SK-N-SH treated with all-trans-retinoic acid at 6 μM for 48 hours (cell line): ENCODE data around the gene SLF1.

ENCODE experiments used
- ARNTL ChIP-seq: fragments of 450-650 bp; formaldehyde crosslinking; IDR thresholded peaks from 2 replicates; pipeline ENCODE4 v1.5.0; 2020; ENCODE audit warnings: low read depth, mild to moderate bottlenecking, moderate library complexity, borderline replicate concordance
- BACH2 ChIP-seq: fragments of 250-450 bp; sonication (Bioruptor Pico); IDR thresholded peaks from 2 replicates; pipeline ENCODE4 v1.9.0; 2021; ENCODE audit warnings: mild to moderate bottlenecking, borderline replicate concordance
- ESRRG ChIP-seq: fragments of 250-450 bp; sonication (Bioruptor Pico); IDR thresholded peaks from 2 replicates; pipeline ENCODE4 v1.6.1; 2021; ENCODE audit warnings: mild to moderate bottlenecking
- ISL1 ChIP-seq: fragments of 250-450 bp; sonication (Bioruptor Pico); IDR thresholded peaks from 2 replicates; pipeline ENCODE4 v2.1.2; 2022; ENCODE audit warnings: mild to moderate bottlenecking, moderate library complexity
- PPARA ChIP-seq: fragments of 250-450 bp; sonication (Bioruptor Pico); IDR thresholded peaks from 2 replicates; pipeline ENCODE4 v1.5.0; 2020; ENCODE audit warnings: mild to moderate bottlenecking, borderline replicate concordance
- ZFP30 ChIP-seq: fragments of 450-650 bp; formaldehyde crosslinking; IDR thresholded peaks from 2 replicates; pipeline ENCODE4 v1.5.0; 2022; ENCODE audit warnings: mild to moderate bottlenecking, moderate library complexity
- ZNF8 ChIP-seq: fragments of 450-650 bp; formaldehyde crosslinking; IDR thresholded peaks from 2 replicates; pipeline ENCODE4 v1.5.0; 2020; ENCODE audit warnings: mild to moderate bottlenecking, moderate library complexity
- TF ChIP-seq, protein P1 (sequence below): fragments of 250-450 bp; sonication (Bioruptor Pico); IDR thresholded peaks from 2 replicates; pipeline ENCODE4 v1.8.0; 2020; ENCODE audit warnings: mild to moderate bottlenecking, moderate library complexity, borderline replicate concordance
- TF ChIP-seq, protein P2 (sequence below): fragments of 250-450 bp; sonication (Bioruptor Pico); IDR thresholded peaks from 2 replicates; pipeline ENCODE4 v1.5.1; 2021; ENCODE audit warnings: mild to moderate bottlenecking, moderate library complexity

DNA sequence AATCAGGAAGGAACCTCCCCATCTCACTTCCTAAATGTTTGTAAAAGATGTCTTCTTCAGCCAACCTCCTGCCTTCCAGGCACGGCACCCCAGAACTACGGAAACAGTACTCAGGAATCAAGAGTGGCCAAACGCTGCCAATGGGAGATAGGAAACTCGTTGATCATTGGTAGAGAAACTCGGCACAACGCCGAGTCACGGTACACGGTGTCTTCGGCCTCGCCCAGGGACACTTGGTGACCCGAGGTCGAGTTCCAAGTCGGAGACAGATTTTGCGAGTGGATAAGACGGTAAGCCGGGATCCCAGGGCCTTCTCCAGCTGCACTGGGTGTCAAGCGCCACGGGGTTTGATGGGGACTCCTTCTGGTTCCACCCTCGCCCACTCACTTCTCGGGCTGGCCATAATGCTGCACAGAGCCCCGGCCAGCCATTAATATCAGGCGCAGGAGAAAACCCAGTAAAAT lies 408 bp upstream of the SLF1 start:
- TF ChIP-seq BACH2 = no peak
- TF ChIP-seq PPARA (CRISPR knock-in tag) = no peak
- TF ChIP-seq, protein P1, sequence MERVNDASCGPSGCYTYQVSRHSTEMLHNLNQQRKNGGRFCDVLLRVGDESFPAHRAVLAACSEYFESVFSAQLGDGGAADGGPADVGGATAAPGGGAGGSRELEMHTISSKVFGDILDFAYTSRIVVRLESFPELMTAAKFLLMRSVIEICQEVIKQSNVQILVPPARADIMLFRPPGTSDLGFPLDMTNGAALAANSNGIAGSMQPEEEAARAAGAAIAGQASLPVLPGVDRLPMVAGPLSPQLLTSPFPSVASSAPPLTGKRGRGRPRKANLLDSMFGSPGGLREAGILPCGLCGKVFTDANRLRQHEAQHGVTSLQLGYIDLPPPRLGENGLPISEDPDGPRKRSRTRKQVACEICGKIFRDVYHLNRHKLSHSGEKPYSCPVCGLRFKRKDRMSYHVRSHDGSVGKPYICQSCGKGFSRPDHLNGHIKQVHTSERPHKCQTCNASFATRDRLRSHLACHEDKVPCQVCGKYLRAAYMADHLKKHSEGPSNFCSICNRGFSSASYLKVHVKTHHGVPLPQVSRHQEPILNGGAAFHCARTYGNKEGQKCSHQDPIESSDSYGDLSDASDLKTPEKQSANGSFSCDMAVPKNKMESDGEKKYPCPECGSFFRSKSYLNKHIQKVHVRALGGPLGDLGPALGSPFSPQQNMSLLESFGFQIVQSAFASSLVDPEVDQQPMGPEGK (CRISPR knock-in tag) = no peak
- TF ChIP-seq ZFP30 (CRISPR knock-in tag) = no peak
- TF ChIP-seq ESRRG (CRISPR knock-in tag) = no peak
- TF ChIP-seq, protein P2, sequence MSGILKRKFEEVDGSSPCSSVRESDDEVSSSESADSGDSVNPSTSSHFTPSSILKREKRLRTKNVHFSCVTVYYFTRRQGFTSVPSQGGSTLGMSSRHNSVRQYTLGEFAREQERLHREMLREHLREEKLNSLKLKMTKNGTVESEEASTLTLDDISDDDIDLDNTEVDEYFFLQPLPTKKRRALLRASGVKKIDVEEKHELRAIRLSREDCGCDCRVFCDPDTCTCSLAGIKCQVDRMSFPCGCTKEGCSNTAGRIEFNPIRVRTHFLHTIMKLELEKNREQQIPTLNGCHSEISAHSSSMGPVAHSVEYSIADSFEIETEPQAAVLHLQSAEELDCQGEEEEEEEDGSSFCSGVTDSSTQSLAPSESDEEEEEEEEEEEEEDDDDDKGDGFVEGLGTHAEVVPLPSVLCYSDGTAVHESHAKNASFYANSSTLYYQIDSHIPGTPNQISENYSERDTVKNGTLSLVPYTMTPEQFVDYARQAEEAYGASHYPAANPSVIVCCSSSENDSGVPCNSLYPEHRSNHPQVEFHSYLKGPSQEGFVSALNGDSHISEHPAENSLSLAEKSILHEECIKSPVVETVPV = no peak
- no peak for TF ChIP-seq ZNF8 (CRISPR knock-in tag)
- TF ChIP-seq ARNTL = no peak
- no peak for TF ChIP-seq ISL1 (CRISPR knock-in tag)
